Measurements from ENCODE around the gene NUDT4.

DNA sequence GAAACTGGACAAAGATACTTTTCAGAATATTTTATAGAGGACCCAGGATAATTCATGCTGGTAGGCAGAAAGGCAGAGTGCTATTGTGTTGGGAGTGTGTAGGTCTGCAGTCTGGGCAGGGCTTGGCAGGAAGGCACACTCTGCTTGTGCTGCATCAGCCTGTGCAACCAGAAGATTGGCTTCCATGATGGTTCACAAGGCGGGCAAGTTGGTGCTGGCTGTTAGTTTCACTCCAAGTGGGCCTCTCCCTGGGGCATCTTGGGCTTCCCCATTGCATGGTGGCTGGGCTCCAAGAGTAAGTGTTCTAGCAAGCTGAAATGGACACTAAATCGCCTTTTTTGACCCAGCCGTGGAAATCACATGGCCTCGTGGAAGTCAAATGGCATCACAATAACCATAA, 65.9 kb downstream of the NUDT4 start:
- TF ChIP-seq, protein P1, sequence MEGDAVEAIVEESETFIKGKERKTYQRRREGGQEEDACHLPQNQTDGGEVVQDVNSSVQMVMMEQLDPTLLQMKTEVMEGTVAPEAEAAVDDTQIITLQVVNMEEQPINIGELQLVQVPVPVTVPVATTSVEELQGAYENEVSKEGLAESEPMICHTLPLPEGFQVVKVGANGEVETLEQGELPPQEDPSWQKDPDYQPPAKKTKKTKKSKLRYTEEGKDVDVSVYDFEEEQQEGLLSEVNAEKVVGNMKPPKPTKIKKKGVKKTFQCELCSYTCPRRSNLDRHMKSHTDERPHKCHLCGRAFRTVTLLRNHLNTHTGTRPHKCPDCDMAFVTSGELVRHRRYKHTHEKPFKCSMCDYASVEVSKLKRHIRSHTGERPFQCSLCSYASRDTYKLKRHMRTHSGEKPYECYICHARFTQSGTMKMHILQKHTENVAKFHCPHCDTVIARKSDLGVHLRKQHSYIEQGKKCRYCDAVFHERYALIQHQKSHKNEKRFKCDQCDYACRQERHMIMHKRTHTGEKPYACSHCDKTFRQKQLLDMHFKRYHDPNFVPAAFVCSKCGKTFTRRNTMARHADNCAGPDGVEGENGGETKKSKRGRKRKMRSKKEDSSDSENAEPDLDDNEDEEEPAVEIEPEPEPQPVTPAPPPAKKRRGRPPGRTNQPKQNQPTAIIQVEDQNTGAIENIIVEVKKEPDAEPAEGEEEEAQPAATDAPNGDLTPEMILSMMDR (IDR thresholded peaks at IDR 0.05), result no peak
- TF ChIP-seq POLR2A (IDR thresholded peaks at IDR 0.05), result no peak
